GM18873 (cell line): ENCODE data around the gene EYA3.

Source experiments
- ATAC-seq: cut with Tn5 transposase; IDR thresholded peaks from one replicate; pipeline ENCODE4 v1.9.1; 2021; ENCODE audit warnings: mild to moderate bottlenecking, moderate library complexity, moderate number of reproducible peaks; ENCODE audit not compliant: unreplicated experiment, low FRiP score

The EYA3 gene

GRCh38 chr1:28088168-28088961, at the start of gene EYA3:
Gene EYA3 (minus strand): TSS chr1:28088610. CDS start chr1:28058026, 30,584 bp downstream.
- ATAC-seq, result peak; percentile 70

GRCh38 chr1:28136922-28137613, 48.7 kb upstream of the EYA3 start:
- ATAC-seq, result no peak

- no peak for ATAC-seq
Observed at GRCh38 chr1:28136169-28136921, 47.9 kb upstream of the EYA3 start.

GRCh38 chr1:28135371-28136168, 47.2 kb upstream of the EYA3 start:
- ATAC-seq, result no peak

- ATAC-seq, result no peak
Observed at GRCh38 chr1:28134651-28135207, 46.3 kb upstream of the EYA3 start.

- no peak for ATAC-seq
Observed at GRCh38 chr1:28132171-28133167, 44.1 kb upstream of the EYA3 start.

- no peak for ATAC-seq
Observed at GRCh38 chr1:28130901-28131300, 42.5 kb upstream of the EYA3 start.

GRCh38 chr1:28129150-28129549, 40.7 kb upstream of the EYA3 start:
- no peak for ATAC-seq

GRCh38 chr1:28127617-28128257, 39.3 kb upstream of the EYA3 start:
- ATAC-seq, result no peak

GRCh38 chr1:28126783-28127490, 38.5 kb upstream of the EYA3 start:
- ATAC-seq, result no peak

GRCh38 chr1:28126212-28126611, 37.8 kb upstream of the EYA3 start:
- no peak for ATAC-seq

- ATAC-seq, result no peak
Observed at GRCh38 chr1:28123461-28123961, 35.1 kb upstream of the EYA3 start.

GRCh38 chr1:28122183-28122582, 33.8 kb upstream of the EYA3 start:
- ATAC-seq, result no peak

- ATAC-seq, result no peak
Observed at GRCh38 chr1:28119556-28119955, 31.1 kb upstream of the EYA3 start.

GRCh38 chr1:28118640-28119307, 30.4 kb upstream of the EYA3 start:
- no peak for ATAC-seq

GRCh38 chr1:28115267-28115666, 26.9 kb upstream of the EYA3 start:
- ATAC-seq, result no peak

- ATAC-seq, result no peak
Observed at GRCh38 chr1:28114844-28115243, 26.4 kb upstream of the EYA3 start.
